GM19397 (cell line): ENCODE data around the gene ZNF189.

Experiments
- ATAC-seq: cut with Tn5 transposase; IDR thresholded peaks from one replicate; pipeline ENCODE4 v1.9.1; 2021; ENCODE audit warnings: mild to moderate bottlenecking, moderate library complexity; ENCODE audit not compliant: unreplicated experiment

The ZNF189 gene

GRCh38 chr9:101398068-101398929 is at the start of gene ZNF189, which contains the start of gene MRPL50:
TSS of gene ZNF189 (plus strand) at chr9:101398851. CDS start at chr9:101399157, 306 bp downstream.
TSS of gene MRPL50 (minus strand) at chr9:101398618. CDS start at chr9:101398592, 26 bp downstream.
- peak; percentile 99 for ATAC-seq

GRCh38 chr9:101350285-101350684 is 48.4 kb upstream of the ZNF189 start:
- no peak for ATAC-seq

- no peak for ATAC-seq
Measured at GRCh38 chr9:101352892-101353463, 45.7 kb upstream of the ZNF189 start.

GRCh38 chr9:101353683-101354082 is 45.0 kb upstream of the ZNF189 start:
- ATAC-seq, result no peak

GRCh38 chr9:101354143-101354764 is 44.4 kb upstream of the ZNF189 start:
- no peak for ATAC-seq

- no peak for ATAC-seq
Measured at GRCh38 chr9:101354765-101355708, 43.6 kb upstream of the ZNF189 start.

GRCh38 chr9:101356619-101357018 is 42.0 kb upstream of the ZNF189 start:
- no peak for ATAC-seq

GRCh38 chr9:101359679-101360078 is 39.0 kb upstream of the ZNF189 start:
- no peak for ATAC-seq

- ATAC-seq, result no peak
Measured at GRCh38 chr9:101360647-101361046, 38.0 kb upstream of the ZNF189 start.

GRCh38 chr9:101362450-101362849 is 36.2 kb upstream of the ZNF189 start:
- no peak for ATAC-seq

- no peak for ATAC-seq
Measured at GRCh38 chr9:101365181-101365580, 33.5 kb upstream of the ZNF189 start.

GRCh38 chr9:101366038-101366756 is 32.5 kb upstream of the ZNF189 start:
- no peak for ATAC-seq

GRCh38 chr9:101367323-101367722 is 31.3 kb upstream of the ZNF189 start:
- no peak for ATAC-seq

GRCh38 chr9:101369286-101369685 is 29.4 kb upstream of the ZNF189 start:
- ATAC-seq, result no peak

GRCh38 chr9:101369884-101370531 is 28.6 kb upstream of the ZNF189 start:
- no peak for ATAC-seq

GRCh38 chr9:101371813-101372212 is 26.8 kb upstream of the ZNF189 start:
- ATAC-seq, result no peak

- ATAC-seq, result no peak
Measured at GRCh38 chr9:101372327-101373118, 26.1 kb upstream of the ZNF189 start.

- no peak for ATAC-seq
Measured at GRCh38 chr9:101375546-101375945, 23.1 kb upstream of the ZNF189 start.
